ENCODE measurements around the gene RAB21.

GRCh38 chr12:71756054-71756690, 1.5 kb downstream of the RAB21 start:
- TF ChIP-seq SUZ12 (IDR thresholded peaks at IDR 0.05; ENCODE audit: extremely low read depth, insufficient read depth, insufficient read length) (no peak), YY1 (IDR thresholded peaks at IDR 0.05; ENCODE audit: insufficient read depth, insufficient read length) (no peak), ZNF274 (IDR thresholded peaks at IDR 0.05; ENCODE audit: low read depth, low read length) (no peak)

Data from NT2/D1 (cell line).